Stimulated activated CD8-positive, alpha-beta memory T cell treated with anti-CD3 and anti-CD28 coated beads, Interleukin-15, amount 100 ng/mL, for 48 hours (primary cell): Measurements from ENCODE around the gene MRPL48.
"Not testable (repeated sequence)": the region's sequence is repeated elsewhere in the genome, so short reads cannot be mapped to it uniquely, and the experiment has no call there.

Experiments
- DNase-seq, 2 donors: peaks; one replicate each; pipeline ENCODE4 v3.0.0-alpha.2; 2020; ENCODE audit warnings: low read depth in 2 of 2

The MRPL48 gene

DNA sequence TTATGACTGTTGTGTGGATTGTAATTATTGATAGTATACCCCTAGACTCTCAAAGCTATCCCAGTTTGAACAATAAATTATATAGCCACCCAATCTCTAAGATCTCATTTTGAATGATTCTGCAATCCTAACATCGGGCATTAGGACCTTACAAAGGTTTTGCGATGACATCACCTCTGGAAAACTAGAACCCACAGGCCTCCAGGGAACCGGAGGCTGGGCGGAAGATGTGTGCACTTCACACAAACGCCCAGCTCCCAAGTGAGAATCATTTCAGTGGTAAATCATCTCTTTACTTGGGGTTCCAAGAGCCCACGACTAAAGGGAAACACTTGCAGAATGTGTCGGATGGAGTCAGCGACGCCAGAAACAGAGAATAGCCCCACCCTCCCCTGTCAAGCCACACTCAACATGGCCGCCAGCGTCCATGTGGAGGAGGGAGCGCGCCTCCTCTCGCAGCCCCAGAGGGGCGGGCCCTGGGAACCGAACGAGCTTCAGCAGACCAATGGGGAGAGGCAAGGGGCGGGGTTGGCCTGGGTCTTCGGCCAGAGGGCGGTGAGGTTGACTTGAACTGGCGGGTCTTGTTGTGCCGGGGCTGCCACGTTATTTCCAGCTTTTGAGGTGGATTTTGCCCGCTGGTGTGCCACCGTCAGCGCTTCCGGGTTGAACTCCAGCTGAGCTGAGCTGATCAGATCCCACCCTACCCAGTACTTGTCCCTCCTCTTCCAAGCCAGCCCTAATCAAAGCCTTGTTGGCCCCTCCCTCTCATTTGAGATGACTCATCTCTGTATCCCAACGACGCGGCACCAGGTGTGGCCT is 8.4 kb upstream of the MRPL48 start:
- peak; percentile 98 to 99 for DNase-seq

DNA sequence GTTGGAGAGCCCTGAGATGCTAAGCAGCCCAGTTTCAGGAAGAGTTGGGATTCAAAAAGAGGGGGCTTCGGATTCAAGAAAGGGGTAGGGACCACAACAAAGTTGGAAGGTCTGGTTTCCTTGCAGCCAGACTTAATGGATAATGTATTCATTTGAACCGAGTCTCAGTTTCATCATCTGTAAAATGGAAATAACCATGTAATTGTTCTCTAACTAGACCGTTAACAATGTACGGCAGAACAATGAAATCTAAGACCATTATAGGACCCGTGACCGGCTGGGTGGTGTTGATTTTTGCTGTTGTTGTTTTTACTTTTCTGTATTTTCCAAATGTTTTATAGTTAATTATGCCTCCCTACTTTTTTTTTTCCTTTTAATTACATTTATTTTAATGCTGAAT is 6.4 kb upstream of the MRPL48 start:
- no peak for DNase-seq

DNA sequence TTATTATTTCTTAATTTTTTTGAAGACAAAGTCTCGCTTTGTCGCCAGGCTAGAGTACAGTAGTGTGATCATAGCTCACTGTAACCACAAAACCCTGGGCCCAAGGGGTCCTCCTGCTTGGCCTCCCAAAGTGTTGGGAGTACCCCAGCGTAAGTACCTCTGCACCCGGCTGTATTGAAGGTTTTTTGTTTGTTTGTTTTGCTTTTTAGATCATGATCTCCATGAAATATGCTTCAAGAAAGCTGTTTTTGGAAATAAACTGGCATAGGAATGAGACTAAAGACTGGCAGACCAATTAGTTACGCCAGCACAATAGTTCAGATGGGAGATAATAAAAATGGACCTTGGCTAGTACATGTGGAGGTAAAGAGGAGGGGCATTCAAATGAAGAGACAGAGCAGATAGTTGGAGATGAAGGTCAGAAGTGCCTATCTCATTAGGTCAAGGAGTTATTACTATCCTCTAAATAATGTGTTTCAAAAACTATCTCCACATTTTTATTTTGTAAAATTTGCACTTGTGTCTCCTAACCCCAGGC is 4.1 kb upstream of the MRPL48 start:
- DNase-seq = no peak

DNA sequence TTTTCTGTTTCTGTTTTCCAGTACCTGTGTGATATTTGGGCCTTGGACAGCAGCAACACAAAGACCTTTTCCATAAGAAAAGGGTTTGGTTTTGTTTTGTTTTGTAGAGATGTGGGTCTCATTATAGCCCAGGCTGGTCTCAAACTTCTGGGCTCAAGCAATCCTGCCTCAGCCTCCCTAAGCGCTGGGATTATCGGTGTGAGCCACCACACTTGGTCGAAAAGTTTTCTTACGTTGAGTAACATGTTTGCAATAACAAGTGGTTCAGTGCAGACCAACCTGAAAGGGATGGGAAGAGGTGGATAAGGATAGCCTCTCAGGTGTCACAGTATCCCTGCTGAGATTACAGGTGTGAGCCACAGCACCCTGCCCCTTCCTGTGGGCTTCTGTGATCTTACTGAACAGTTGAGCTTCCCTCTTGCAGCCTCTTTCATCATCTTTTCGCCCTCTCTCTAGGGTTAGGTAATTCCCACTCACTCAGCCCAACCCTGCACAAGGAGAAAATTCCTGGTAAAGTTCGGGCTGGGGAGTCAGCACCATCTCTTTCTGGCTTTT is 3.5 kb upstream of the MRPL48 start:
- no peak for DNase-seq

DNA sequence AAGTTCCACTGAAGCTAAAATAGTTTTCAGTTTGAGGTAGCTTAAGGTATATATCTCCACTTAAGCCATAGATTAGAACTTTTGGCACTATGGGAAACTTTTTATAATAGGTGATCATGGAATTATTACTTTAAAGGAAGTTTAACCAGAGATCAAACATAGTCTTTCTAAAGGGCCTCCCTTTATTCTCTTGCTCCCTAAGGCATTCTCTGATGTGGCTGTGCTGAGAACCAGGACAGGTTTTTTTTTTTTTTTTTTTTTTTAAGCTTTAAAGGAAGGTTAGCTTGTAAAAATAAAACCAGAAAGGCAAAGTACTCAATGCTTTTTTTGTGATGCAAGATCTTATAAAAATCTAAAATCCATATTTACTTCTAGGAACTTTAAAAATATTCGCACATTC is 2.9 kb upstream of the MRPL48 start:
- DNase-seq = no peak

DNA sequence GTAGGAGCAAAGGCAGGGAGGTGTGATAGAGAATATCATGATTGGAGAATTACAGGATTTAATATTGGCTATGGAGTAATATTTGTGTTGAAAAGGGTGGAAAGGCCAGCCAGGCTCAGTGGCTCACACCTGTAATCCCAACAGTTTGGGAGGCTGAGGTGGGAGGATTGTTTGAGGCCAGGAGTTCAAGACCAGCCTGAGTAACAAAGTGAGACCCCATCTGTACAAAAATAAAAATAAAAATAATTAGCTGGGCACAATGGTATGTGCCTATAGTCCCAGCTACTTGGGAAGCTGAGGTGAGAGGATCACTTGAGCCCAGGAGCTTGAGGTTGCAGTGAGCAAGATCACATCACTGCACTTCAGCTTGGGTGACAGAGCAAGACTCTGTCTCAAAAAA is 2.2 kb upstream of the MRPL48 start:
- DNase-seq = not testable (repeated sequence)

DNA sequence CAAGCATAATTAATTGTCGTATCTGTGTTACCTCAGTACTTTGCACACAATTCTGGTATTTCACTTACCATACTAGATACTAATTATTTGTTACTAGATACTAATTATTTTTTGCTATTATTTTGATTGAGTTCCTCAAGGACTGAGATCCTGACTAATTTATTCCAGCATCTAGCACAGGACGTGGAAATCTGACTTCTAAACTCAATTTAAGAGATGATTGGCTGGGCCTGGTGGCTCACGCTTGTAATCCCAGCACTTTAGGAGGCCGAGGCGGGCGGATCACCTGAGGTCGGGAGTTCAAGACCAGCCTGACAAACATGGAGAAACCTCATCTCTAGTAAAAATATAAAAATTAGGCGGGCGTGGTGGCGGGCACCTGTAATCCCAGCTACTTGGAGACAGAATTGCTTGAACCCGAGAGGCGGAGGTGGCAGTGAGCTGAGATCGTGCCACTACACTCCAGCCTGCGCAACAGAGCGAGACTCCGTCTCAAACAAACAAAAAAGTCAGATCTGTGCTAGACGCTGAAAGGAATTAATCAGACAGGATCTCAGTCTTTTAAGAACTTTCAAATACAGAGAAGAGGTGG is 527 bp upstream of the MRPL48 start:
- DNase-seq = no peak

DNA sequence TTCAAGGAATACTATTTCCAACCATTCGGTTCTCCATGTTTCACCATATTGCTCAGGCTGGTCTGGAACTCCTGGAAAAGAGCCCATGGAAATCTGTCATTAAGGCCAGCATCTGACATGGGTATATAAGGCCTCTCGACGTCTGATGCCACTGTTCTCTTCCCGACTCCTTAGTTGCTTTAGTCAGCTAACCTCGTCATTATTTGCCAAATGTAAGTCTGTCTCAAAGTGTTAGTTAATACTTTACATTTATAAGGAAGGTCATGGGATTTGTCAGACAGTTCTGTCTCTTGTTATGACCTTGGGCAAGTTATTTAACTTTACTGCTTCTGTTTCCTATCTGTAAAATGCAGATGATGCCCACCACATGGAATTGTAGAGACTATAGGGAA is 1.6 kb downstream of the MRPL48 start:
- DNase-seq = no peak

DNA sequence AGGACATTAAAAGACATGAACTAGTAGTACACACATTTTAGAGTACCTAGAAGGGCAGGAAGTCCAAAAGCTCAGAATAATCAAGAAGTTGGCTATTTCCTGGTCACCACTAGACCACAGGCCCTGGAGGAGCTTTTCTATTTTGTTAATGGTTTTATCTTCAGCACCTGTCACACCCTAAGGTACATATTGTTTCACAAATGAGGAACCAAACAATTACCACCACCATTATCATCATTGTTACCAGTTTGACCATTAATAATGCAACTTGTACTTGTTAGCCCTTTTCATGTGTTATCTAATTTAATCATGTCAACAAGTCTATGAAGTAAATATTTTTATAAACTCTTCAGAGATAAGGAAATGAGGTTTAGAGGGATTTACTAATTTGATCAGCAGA is 4.9 kb downstream of the MRPL48 start:
- no peak for DNase-seq

DNA sequence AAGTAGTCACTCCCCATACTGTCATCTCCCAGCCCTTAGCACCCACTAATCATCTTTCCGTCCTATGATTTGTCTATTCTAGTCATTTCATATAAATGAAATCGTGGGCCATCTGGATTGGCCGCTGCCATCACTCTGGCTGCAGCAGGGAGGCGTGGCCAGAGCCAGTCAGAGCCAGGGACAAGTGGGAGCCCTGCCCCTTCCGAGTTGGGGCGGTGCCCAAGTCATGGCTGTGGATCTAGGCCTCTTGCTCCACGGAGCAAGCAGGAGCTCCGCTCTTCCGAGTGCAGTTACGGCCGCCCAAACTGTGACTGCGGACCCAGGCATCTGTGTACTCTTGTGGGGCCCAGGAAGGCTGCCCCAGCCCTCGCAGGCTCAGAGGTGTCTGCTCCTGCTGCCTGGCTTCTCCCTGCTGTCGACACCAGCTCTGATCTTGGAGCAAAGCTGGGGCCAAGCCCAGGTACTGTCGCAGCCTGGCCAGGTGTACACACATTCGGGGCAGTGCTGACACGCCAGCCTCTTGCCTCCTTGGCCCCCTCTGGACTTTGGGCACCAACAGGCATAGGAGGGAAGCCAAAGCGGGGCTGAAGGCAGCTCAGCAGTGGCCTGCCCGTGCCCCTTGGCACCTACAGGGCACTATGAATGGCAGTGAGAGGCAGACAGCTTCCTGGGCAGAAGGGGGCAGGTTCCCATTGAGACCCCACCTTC is 8.4 kb downstream of the MRPL48 start:
- no peak for DNase-seq

DNA sequence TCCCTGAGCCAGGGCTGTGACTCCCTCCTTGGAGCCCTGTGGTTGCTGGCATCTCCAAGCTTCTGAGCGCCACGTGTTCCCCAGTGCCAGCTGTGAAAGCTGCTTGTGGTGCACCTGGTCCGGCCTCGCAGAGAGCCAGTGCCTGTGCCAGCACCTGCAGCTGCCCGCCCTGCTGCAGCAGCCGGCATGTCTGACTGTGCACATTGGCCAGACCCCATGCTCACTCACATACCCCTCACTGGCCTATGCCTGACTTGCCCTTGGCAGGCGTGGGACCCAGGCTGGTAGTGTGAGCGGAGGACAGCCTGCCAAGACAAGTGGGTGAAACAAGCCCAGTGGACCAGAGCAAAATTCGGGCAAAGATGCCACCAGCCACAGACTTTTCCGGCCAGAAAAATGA is 9.8 kb downstream of the MRPL48 start:
- DNase-seq = no peak

DNA sequence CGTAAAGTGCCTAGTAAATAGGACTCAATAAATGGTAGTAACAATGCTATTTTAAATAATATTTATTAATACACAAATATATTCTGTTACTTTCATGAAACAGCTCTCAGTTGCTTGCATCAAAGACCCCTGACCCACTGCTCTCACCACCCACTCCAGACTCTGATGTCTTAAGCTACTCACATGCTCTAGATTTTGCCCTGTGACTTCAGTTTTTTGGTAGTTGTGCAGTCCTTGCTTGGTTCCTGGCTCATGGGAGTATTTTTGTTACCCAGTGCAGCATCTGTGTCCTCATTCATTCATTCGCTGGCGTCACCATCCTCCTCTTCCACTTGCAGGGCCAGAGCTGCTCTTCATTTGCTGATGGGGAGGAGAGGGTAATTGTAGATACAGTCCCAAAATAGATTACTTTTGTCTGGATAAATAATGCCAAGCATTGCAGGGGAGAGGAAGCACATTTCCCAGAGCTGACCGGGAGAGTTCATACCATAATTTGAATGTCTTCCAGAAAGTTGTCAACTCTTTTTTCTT is 12.7 kb downstream of the MRPL48 start:
- DNase-seq = no peak

DNA sequence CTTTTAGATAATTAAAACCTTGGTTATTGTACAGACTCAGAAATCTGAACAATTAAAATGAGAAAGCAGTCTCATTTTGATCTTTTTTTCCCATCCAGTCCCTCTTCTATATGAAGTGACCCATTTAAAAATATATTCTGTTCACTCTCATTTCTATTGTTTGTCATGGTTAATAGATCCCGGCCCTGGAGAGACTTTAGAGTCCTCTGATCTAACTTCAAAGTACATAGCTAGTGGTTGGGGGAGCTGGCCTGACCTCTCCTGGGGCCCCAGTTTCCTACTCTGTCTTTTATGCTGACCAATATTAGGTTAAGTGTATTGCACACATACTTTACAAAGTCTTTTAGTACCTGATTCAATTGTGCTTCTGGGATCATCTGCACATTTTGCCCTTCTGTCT is 13.5 kb downstream of the MRPL48 start:
- no peak for DNase-seq

DNA sequence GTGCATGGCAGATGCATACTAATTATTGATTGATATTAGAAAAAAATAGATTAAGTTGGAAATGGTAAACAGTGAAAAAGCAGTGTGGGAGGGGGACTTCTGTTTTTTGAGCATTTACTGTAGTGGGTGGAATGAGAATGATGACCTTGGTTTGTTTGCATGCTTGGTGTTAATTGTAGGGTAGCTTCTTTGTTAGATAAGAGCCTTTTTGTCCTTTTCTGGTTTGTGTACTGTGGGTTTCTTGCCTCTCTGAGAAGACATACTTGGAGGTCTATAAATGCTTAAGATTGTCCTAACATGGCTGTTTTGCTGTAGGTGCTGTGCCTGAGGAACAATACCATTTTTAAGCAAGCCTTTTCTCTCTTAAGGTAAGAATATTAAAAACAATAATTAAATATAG is 17.0 kb downstream of the MRPL48 start:
- no peak for DNase-seq

DNA sequence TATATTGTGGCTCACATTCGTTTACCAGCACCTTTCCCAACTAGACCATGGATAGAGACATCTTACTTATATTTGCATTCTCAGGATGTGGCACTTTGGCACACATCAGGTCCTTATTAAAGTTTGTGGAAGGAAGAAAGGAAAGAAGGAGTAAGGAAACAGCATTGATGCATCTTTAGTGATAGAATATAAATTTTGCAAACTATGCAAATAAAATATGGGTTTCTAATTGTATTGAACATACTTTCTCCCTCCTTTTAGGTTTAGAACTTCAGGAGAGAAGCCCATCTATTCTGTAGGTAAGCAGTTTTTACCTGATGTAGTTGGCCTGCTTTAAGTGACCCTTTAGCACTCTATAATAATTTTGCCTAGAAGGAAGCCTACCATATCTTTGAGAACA is 20.4 kb downstream of the MRPL48 start:
- no peak for DNase-seq

DNA sequence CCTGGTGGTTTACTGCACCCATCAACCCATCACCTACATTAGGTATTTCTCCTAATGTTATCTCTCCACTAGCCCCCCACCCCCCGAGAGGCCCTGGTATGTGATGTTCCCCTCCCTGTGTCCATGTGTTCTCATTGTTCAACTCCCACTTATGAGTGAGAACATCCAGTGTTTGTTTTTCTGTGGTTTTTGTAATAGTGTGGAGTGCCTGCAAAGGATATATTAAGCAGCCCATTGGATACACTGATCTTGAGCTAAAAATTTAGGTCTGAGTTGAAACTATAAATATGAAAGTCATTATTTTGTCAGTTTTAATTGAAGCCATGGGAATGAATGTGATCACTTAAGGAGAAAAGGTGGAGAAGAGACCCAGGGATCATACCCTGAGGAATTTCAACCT is 23.0 kb downstream of the MRPL48 start:
- DNase-seq = no peak

DNA sequence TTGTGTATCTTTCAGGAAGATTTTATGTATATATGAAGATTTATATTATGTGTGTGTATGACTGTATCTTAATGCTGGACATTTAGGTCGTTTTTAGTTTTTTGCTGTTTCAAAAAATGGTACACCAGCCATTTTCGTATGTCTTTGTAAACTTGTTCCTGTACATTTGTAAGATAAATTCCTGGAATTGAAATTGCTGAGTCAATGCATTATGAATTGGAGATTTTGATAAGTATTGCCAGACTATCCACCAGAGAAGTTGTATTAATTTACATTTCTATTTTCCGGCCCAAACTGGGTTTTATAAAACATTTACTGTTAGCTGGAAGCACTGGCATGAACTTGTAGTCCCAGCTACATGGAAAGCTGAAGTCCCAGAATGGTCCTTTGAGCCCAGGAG is 24.6 kb downstream of the MRPL48 start:
- no peak for DNase-seq

DNA sequence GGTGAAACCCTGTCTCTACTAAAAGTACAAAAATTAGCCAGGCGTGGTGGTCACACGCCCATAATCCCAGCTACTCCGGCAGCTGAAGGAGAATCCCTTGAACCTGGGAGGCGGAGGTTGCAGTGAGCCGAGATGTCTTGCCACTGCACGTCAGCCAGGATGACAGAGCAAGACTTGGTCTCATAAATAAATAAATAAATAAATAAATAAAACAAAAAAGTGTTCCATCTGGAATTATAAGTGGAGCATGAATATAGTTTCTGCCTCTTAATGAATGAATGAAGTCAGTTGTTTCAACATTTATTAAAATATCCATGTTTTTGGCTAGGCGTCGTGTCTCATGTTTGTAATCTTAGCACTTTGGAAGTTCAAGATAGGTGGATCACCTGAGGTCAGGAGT is 27.1 kb downstream of the MRPL48 start:
- no peak for DNase-seq

DNA sequence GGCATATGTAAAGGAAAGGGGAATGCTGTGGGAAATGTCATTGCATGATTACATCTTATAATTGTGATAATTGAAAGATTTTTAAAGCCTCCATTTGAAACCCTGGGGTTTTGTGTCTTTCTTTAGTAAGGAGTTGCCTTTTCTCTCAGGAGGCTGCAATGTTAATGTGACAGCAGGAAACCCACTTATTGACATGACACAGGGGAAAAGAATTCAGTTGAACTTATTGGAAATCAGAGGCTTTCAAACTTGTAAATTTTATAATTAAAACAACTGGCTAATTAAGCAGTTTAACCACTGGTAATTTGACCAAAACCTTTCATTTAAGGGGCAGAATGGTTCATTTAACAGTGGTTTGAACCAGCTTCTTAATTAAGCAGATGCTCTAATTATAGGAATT is 31.2 kb downstream of the MRPL48 start:
- no peak for DNase-seq

DNA sequence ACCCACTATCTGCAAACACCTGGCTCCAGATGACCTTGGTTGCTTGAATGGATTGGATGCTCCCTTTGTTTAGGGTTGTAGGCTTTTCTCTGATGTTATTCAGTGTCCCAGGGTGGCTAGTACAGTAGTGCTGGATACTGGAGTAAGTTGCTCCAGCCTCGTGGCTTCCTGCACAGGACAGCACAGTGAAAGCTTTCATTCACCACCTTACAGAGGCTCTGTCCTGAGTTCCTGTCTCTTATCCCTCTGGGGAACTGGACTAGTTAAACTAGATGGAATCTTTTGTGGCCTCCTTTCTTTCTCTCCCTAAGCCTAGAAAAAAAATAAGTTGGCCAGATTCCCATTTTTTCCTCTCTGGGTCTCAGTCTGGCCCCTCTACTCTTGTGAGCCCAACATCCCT is 42.6 kb downstream of the MRPL48 start:
- DNase-seq = no peak

DNA sequence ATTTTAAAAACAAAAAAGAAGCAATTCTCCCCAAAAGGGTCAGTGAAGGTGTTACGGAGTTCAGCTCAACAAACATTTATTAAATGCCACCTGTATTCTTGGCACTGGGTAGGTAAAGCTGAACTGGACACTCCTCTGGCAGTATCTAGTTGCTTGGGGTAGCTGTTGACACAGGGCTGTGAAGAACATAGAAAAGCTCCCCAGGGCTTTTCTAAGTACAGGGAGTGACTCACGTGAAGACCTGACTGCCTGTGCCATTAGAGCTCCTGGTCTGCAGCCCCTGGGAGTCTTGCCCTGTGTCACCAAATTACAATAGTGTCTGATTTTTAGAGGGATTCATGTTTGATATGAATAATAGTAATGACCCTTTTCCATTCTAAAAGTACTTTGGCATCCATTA is 45.4 kb downstream of the MRPL48 start:
- DNase-seq = no peak

DNA sequence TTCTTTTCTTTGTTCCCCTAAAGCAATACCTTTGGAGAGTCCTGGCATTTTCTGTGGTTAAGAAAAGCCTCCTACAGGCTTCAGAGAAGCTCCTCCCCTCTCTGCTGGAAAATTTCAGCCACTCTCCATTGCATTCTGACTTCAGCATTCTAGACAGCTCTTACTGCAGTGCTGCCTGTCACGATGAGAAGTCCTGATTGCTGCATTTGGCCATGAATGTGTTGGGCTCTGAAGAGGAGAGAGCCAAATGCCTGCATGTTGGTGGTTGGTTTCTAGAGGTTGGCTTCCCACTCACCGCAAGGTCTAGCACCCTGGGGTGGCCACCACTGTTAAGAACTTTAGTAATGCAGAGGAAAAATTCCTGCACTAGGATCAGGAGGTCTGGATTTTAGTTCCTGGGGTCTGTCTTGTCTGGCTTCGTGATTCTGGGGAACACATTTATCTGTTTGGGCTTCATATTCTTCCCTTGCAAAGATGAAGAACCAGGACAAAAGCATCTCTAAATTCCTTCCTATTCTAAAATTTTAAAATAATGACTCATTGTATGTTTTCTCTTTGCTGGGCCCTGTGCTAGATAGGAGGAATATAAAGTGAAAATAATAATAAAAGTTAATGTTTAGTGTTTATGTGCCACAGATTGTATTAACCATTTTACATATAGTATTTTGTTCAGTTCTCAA is 50.9 kb downstream of the MRPL48 start:
- no peak for DNase-seq
